ENCODE data around the gene SH3GLB2.

SH3GLB2 gene

GRCh38 chr9:129028192-129028966 lies at the start of gene SH3GLB2:
SH3GLB2 (minus strand) TSS chr9:129028331; CDS start chr9:129028154, 177 bp downstream.
- peak; percentile 92 to 94 for DNase-seq (ENCODE audit: low read depth in 1 of 2, low spot score in 1 of 2)

GRCh38 chr9:129077236-129077635 lies 49.1 kb upstream of the SH3GLB2 start:
- DNase-seq (ENCODE audit: low read depth in 1 of 2, low spot score in 1 of 2), result no peak

GRCh38 chr9:129076640-129077037 lies 48.5 kb upstream of the SH3GLB2 start:
- no peak for DNase-seq (ENCODE audit: low read depth in 1 of 2, low spot score in 1 of 2)

GRCh38 chr9:129075996-129076639 lies 48.0 kb upstream of the SH3GLB2 start:
- DNase-seq (ENCODE audit: low read depth in 1 of 2, low spot score in 1 of 2), result no peak

GRCh38 chr9:129074106-129074505 lies 46.0 kb upstream of the SH3GLB2 start:
- DNase-seq (ENCODE audit: low read depth in 1 of 2, low spot score in 1 of 2), result no peak

- no peak for DNase-seq (ENCODE audit: low read depth in 1 of 2, low spot score in 1 of 2)
Observed at GRCh38 chr9:129073404-129073803, 45.3 kb upstream of the SH3GLB2 start.

- DNase-seq (ENCODE audit: low read depth in 1 of 2, low spot score in 1 of 2), result no peak
Observed at GRCh38 chr9:129072171-129072570, 44.0 kb upstream of the SH3GLB2 start.

GRCh38 chr9:129071526-129072126 lies 43.5 kb upstream of the SH3GLB2 start:
- DNase-seq (ENCODE audit: low read depth in 1 of 2, low spot score in 1 of 2), result no peak

- no peak for DNase-seq (ENCODE audit: low read depth in 1 of 2, low spot score in 1 of 2)
Observed at GRCh38 chr9:129070696-129071525, 42.8 kb upstream of the SH3GLB2 start.

- DNase-seq (ENCODE audit: low read depth in 1 of 2, low spot score in 1 of 2), result no peak
Observed at GRCh38 chr9:129069862-129070641, 41.9 kb upstream of the SH3GLB2 start.

GRCh38 chr9:129068990-129069861 lies 41.1 kb upstream of the SH3GLB2 start:
- peak; percentile 14 to 17 for DNase-seq (ENCODE audit: low read depth in 1 of 2, low spot score in 1 of 2)

- no peak for DNase-seq (ENCODE audit: low read depth in 1 of 2, low spot score in 1 of 2)
Observed at GRCh38 chr9:129068110-129068509, 40.0 kb upstream of the SH3GLB2 start.

- DNase-seq (ENCODE audit: low read depth in 1 of 2, low spot score in 1 of 2), result no peak
Observed at GRCh38 chr9:129064499-129064908, 36.4 kb upstream of the SH3GLB2 start.

GRCh38 chr9:129063061-129063460 lies 34.9 kb upstream of the SH3GLB2 start:
- no peak for DNase-seq (ENCODE audit: low read depth in 1 of 2, low spot score in 1 of 2)

- DNase-seq (ENCODE audit: low read depth in 1 of 2, low spot score in 1 of 2), result no peak
Observed at GRCh38 chr9:129060991-129061390, 32.9 kb upstream of the SH3GLB2 start.

GRCh38 chr9:129059796-129060785 lies 32.0 kb upstream of the SH3GLB2 start:
- DNase-seq (ENCODE audit: low read depth in 1 of 2, low spot score in 1 of 2), result no peak

GRCh38 chr9:129058965-129059795 lies 31.0 kb upstream of the SH3GLB2 start:
- no peak for DNase-seq (ENCODE audit: low read depth in 1 of 2, low spot score in 1 of 2)
